Subcutaneous abdominal adipose tissue (tissue), 5 donors: ENCODE measurements around the gene DPYSL3.

Source experiments
- H3K27ac ChIP-seq: one replicate; pipeline ENCODE4 v1.7.0; 2013; ENCODE audit warnings: low read depth, mild to moderate bottlenecking, inconsistent platforms, low read length, moderate library complexity
- H3K27me3 ChIP-seq, 5 donors: one replicate each; pipeline ENCODE4 v1.7.0; 2013; ENCODE audit warnings: low read length in 5 of 5, inconsistent platforms in 1 of 5; ENCODE audit not compliant: control insufficient read depth in 5 of 5, insufficient read depth in 4 of 5
- H3K36me3 ChIP-seq, 5 donors: one replicate each; pipeline ENCODE4 v1.7.0; 2013; ENCODE audit warnings: low read length in 5 of 5; ENCODE audit not compliant: control insufficient read depth in 5 of 5, insufficient read depth in 5 of 5
- H3K4me1 ChIP-seq, 5 donors: one replicate each; pipeline ENCODE4 v1.7.0; 2013; ENCODE audit warnings: low read length in 5 of 5, mild to moderate bottlenecking in 3 of 5, moderate library complexity in 1 of 5; ENCODE audit not compliant: control insufficient read depth in 5 of 5, insufficient read depth in 5 of 5
- H3K4me3 ChIP-seq, 5 donors: one replicate each; pipeline ENCODE4 v1.7.0; 2013; ENCODE audit warnings: low read length in 5 of 5, low read depth in 1 of 5
- H3K9ac ChIP-seq, 5 donors: one replicate each; pipeline ENCODE4 v1.7.0; 2013; ENCODE audit warnings: low read length in 5 of 5, mild to moderate bottlenecking in 4 of 5, moderate library complexity in 3 of 5
- H3K9me3 ChIP-seq, 5 donors: one replicate each; pipeline ENCODE4 v1.7.0; 2013; ENCODE audit warnings: low read length in 5 of 5; ENCODE audit not compliant: control insufficient read depth in 5 of 5
- donor health status: healthy.
- donor health status: healthy.
- donor health status: healthy.
- donor health status: healthy.
- donor health status: healthy.

The DPYSL3 gene

DNA sequence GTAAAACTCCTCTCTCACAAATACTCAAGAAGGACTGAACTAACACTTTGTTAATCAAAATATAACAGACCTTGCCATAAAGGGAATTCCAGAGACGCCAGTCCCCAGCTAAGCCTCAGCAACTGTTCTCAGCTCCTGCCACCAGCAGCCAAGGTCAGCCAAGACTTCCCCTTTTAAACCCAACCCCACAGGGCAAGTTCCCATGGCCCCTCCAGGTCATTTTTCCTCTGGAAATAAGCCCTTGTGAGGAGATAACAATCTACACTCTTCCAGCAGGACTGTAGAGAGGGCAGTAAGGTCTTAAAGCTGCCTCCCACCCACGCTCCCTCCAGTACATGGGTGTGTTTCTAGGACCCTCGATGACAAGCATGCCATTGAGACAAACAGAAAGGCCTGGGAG lies 78.3 kb downstream of the DPYSL3 start:
- H3K36me3 ChIP-seq, result no peaks in the 10 kb centered on the region
- no peak overlapping the region for H3K27ac ChIP-seq
- no peaks in the 10 kb centered on the region for H3K27me3 ChIP-seq
- H3K4me1 ChIP-seq, result peaks cover 0 to 13% (median 4%) of the 10 kb centered on the region in 5 donors
- no peak overlapping the region for H3K9ac ChIP-seq
- H3K9me3 ChIP-seq, result no peaks in the 10 kb centered on the region
- no peak overlapping the region for H3K4me3 ChIP-seq

DNA sequence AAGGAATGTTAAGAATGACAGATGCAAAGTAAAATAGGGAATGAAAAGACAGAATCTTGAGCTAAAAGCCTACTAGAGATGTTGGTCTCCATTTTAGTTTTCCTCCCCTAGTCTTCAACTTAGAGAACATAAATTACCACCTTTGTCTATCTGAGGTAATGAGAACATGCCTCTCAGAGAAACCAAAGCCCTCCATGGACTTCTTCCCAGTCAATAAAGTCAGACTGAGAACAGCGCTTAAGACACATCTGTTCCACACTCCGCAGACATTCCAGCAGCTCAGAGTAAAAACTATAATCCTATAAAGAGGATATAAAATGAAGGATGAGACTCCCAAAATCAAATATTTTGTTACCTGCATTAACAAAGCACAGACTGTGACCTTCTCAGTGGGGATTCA lies 79.2 kb downstream of the DPYSL3 start:
- Histone ChIP-seq H3K4me1 (peaks cover 0 to 13% (median 4%) of the 10 kb centered on the region in 5 donors), H3K4me3 (no peak overlapping the region), H3K27me3 (no peaks in the 10 kb centered on the region), H3K27ac (no peak overlapping the region), H3K9me3 (no peaks in the 10 kb centered on the region), H3K9ac (no peak overlapping the region), H3K36me3 (no peaks in the 10 kb centered on the region)

DNA sequence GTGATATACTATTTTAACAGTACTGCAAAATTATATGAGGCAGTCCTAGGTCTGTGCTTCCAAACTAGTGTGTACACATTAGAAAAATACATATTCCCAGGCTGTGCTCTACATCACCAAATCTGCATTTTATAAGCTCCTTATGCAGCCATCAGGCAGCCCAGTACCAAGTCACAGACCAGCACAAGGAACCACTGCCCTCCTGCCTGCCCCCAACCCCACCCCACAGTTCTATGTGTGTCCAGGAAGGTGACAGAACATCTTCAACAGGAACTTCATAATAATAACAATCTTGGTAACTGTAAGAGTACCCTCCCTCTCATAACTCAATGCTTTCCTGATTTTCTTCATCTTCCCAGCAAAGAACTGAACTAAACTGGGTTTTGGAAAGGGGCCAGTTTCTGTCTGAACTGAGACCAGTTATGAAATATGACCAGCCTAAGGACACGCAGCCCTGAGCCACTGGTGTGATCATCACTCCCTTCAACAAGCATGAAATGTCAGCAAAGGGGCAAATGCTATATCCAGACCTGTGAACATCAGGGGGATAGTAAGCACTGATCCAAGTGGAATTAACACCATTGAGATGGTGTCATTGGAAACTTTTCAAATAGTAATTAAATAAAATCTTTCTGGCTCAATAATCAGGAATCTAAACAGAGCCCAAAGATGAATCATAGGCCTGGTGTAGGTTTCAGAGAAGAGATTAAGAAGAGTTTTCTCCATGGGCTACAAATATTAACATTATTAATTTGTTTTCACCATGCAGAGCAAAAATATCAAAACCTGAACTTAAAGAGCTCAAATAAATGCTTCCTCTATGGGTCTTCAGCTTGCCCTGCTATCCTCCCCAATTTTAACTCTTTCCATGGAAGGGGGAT lies 82.1 kb downstream of the DPYSL3 start:
- Histone ChIP-seq H3K27me3 (no peaks in the 10 kb centered on the region), H3K27ac (no peak overlapping the region), H3K36me3 (peaks cover 0 to 8% (median 2%) of the 10 kb centered on the region in 5 donors), H3K9me3 (no peaks in the 10 kb centered on the region), H3K4me1 (peaks cover 0 to 13% (median 4%) of the 10 kb centered on the region in 5 donors), H3K4me3 (no peak overlapping the region), H3K9ac (no peak overlapping the region)

DNA sequence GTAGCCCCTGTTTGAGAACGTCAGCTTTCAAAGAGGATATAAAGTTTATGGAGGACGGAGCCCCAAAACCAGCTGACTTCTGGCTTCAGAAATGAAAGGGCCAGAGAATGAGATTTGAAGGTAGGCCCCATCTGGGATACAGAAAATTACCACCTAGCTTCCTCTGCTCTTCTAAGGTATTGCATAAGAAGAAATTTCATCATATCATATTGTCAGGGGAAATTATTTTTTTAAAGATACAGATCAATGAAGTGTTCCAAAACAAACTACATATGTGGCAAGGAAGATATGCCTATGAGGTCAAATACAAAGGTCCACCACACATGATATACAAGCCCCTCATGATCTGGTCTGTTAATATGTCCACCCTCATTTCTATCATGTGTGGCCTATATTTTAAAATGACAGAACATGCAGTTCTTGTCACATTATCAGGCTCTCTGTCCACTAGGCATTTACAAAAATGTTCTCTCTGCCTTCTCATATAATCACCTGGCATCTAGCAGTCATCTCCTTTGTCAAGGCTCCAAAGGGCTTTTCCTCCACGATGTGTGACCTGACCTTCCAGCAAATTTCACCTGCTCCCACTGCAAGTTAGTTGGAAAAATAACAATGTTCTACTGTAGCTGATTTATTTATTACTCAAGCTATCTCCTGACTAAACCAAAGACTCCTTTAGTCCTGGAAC lies 83.1 kb downstream of the DPYSL3 start:
- Histone ChIP-seq H3K27me3 (no peaks in the 10 kb centered on the region), H3K4me1 (peaks cover 0 to 13% (median 4%) of the 10 kb centered on the region in 5 donors)

DNA sequence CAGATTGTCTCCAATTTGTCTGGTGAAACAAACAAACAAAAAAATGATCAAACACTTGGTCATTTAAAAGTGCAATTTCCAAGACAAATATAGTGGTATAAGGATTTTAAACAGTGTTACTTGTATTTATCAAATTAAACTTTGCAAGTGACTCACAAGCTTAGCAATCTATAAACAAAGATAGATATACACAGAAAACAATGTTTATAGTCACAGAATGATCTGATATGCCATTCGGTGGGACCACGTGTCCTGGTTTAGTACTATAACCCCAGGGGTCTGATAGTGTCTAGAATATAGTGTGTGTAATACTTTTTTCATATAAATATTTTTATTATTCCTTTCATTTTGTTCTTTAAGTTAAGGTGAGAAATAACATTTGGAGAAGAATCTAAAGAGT lies 91.3 kb downstream of the DPYSL3 start:
- Histone ChIP-seq H3K4me3 (no peak overlapping the region), H3K36me3 (peaks cover 0 to 20% (median 12%) of the 10 kb centered on the region in 5 donors), H3K9ac (no peak overlapping the region), H3K27ac (no peak overlapping the region), H3K9me3 (no peaks in the 10 kb centered on the region), H3K27me3 (no peaks in the 10 kb centered on the region), H3K4me1 (peaks cover 7 to 20% (median 15%) of the 10 kb centered on the region in 5 donors)

More for the DNA sequence above, 83.1 kb downstream of the DPYSL3 start:
- Histone ChIP-seq H3K9me3 (no peaks in the 10 kb centered on the region), H3K9ac (no peak overlapping the region), H3K36me3 (peaks cover 0 to 8% (median 2%) of the 10 kb centered on the region in 5 donors), H3K4me3 (no peak overlapping the region), H3K27ac (no peak overlapping the region)

DNA sequence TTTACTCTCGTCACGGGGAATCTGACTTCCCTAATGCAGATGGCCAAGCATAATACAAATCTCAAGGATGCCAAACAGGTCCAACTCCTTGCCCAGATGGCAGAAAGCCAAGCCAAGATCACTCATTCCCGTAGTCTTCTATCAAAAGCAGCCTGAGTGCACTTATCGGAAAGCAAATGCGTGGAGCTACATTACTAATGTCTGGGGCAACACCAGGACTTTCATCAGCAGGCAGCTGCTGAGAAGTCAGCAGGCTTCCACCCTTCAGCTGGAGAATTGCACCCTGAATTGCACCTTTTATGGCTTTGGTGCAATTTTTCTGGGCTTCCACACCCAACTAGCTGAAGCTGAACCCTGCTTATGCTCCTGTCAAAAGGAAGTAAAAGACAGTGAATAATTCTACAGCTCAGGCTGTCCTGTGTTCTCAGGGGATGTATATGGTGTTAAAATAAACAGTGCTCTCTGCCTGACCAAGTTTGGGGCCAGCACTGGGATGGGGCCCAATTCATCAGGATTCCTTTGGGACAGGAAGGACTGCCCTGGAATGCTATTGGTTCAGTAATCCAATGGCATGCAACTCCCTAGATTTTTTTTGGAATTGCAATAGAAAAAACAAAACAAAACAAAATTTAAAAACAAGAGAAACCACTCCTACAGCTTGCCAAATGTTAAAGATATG lies 92.6 kb downstream of the DPYSL3 start:
- H3K27ac ChIP-seq, result peak overlapping the region; percentile 25
- peaks cover 10 to 23% (median 17%) of the 10 kb centered on the region in 5 donors for H3K4me1 ChIP-seq
- H3K27me3 ChIP-seq, result no peaks in the 10 kb centered on the region
- H3K36me3 ChIP-seq, result peaks cover 0 to 25% (median 19%) of the 10 kb centered on the region in 5 donors
- no peak overlapping the region for H3K9ac ChIP-seq
- no peaks in the 10 kb centered on the region for H3K9me3 ChIP-seq
- peak overlapping the region in 1 of 5 donors; percentile 37 for H3K4me3 ChIP-seq

DNA sequence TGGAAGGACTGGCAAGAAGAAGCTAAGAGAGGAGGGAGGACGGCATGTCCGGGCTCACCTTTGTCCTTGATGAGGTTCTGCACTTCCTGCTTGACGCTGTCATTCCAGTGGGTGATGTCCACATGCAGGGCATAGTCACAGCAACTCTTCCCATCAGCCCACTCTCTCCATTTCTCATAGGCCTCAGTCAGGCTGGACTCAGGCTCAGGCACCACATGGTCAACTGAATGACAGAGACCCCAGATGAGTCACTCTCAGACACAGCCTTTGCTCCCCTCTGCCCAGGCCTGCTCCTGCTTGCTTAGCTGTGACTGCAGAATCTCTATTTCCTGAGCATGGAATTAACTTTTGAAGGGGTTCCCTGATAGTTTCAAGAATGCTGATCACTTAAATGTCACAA lies 94.2 kb downstream of the DPYSL3 start:
- H3K9me3 ChIP-seq, result no peaks in the 10 kb centered on the region
- H3K36me3 ChIP-seq, result peaks cover 0 to 29% (median 23%) of the 10 kb centered on the region in 5 donors
- H3K27ac ChIP-seq, result no peak overlapping the region
- H3K27me3 ChIP-seq, result no peaks in the 10 kb centered on the region
- H3K4me3 ChIP-seq, result no peak overlapping the region
- H3K4me1 ChIP-seq, result peaks cover 16 to 39% (median 32%) of the 10 kb centered on the region in 5 donors
- H3K9ac ChIP-seq, result no peak overlapping the region

DNA sequence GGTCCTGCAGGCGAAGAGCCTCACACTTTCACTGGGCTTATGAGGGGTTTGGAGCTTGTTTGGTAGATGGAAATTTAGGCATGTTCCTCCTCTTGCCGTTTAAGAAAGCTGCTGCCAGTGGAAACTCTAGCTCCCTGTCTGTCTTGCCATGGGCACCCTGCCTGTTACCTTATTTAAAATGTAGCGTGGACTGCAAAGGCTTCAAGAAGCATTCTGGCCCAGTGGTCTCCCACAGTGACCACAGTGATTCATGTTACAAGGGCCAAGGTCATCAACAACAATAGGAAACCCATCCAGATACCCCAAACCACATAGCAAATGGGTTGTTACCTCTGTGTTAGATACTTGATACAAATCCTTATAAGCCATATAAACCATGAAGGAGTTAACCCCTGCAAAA lies 96.6 kb downstream of the DPYSL3 start:
- no peak overlapping the region for H3K9ac ChIP-seq
- no peak overlapping the region for H3K27ac ChIP-seq
- H3K4me1 ChIP-seq, result peaks cover 16 to 40% (median 36%) of the 10 kb centered on the region in 5 donors

DNA sequence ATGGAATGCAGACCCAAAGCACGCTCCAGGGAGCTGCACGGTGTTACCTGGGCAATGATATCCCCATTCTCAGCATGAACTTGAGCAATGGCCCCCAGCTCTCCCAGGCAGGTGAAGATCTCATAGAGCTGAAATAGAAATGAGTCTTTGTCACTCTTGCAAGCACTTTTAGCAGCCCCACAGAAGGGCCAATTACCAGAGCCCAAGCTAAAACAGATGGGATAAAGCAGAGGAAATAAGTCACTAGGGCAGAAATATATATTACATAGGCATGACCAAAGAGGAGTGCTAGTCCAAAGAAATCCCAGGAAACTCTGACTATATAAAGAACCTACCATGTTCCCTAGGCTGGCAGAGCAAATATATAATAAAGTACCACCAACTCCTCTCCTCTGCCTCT lies 97.3 kb downstream of the DPYSL3 start:
- H3K9ac ChIP-seq, result no peak overlapping the region
- peaks cover 14 to 36% (median 30%) of the 10 kb centered on the region in 5 donors for H3K4me1 ChIP-seq
- H3K36me3 ChIP-seq, result peaks cover 0 to 39% (median 29%) of the 10 kb centered on the region in 5 donors
- H3K27ac ChIP-seq, result peak overlapping the region; percentile 65
- peak overlapping the region in 1 of 5 donors; percentile 4 for H3K4me3 ChIP-seq
- H3K27me3 ChIP-seq, result no peaks in the 10 kb centered on the region
- H3K9me3 ChIP-seq, result no peaks in the 10 kb centered on the region

More for the DNA sequence above, 96.6 kb downstream of the DPYSL3 start:
- no peak overlapping the region for H3K4me3 ChIP-seq
- H3K9me3 ChIP-seq, result no peaks in the 10 kb centered on the region
- peaks cover 0 to 35% (median 30%) of the 10 kb centered on the region in 5 donors for H3K36me3 ChIP-seq
- H3K27me3 ChIP-seq, result no peaks in the 10 kb centered on the region
